Heart right ventricle (tissue), 16 donors: ENCODE results near the gene TRPV4. TPM values are rescaled to one million over a fixed set of nuclear protein-coding genes. Genes with fewer than 3 reads are reported as not detected.

ENCODE experiments used
- ATAC-seq, 8 donors: fragments of 200-7000 bp; cut with Tn5 transposase; one replicate each; pipeline ENCODE4 v1.9.1; 2020; ENCODE audit warnings: mild to moderate bottlenecking in 8 of 8, moderate library complexity in 8 of 8, moderate number of reproducible peaks in 1 of 8
- DNase-seq, 2 donors: peaks; one replicate each; pipeline ENCODE4 v3.0.0-alpha.2; 2020
- H3K27ac ChIP-seq, 10 donors: fragments of 200-600 bp; sonication (generic) in 2 of 10; one replicate each; pipeline versions ENCODE4 v1.5.0 to v1.8.0; 2020 to 2022; ENCODE audit warnings: mild to moderate bottlenecking in 3 of 10
- H3K27me3 ChIP-seq, 7 donors: fragments of 200-600 bp; one replicate each; pipeline ENCODE4 v1.8.0; 2021 to 2022; ENCODE audit warnings: mild to moderate bottlenecking in 2 of 7
- H3K36me3 ChIP-seq, 9 donors: fragments of 200-600 bp; sonication (generic) in 1 of 9; one replicate each; pipeline versions ENCODE4 v1.5.0 to v1.8.0; 2020 to 2022; ENCODE audit warnings: mild to moderate bottlenecking in 2 of 9
- H3K4me1 ChIP-seq, 9 donors: fragments of 200-600 bp; sonication (generic) in 1 of 9; one replicate each; pipeline versions ENCODE4 v1.5.0 to v1.8.0; 2020 to 2022; ENCODE audit warnings: mild to moderate bottlenecking in 4 of 9
- H3K4me3 ChIP-seq, 10 donors: fragments of 200-600 bp; sonication (generic) in 2 of 10; one replicate each; pipeline versions ENCODE4 v1.5.0 to v1.8.0; 2020 to 2022; ENCODE audit warnings: mild to moderate bottlenecking in 7 of 10, moderate library complexity in 2 of 10
- H3K9me3 ChIP-seq, 11 donors: fragments of 200-600 bp in 10 of 11; sonication (generic) in 2 of 11; one replicate each; pipeline versions ENCODE4 v1.5.0 to v1.8.0; 2013 to 2022; ENCODE audit warnings: mild to moderate bottlenecking in 2 of 11, control low read depth in 1 of 11, moderate library complexity in 1 of 11
- WGBS, 2 donors: extraction: QIAGEN DNeasy Blood & Tissue Kit; methylation state at CpG; one replicate each; pipeline ENCODE4 v1.1.7; 2013; ENCODE audit warnings: inconsistent platforms in 1 of 2; 5-methylcytosine and 5-hydroxymethylcytosine counted together
- intact Hi-C, 10 donors: fragments of 100-400 bp; cut with DNase I; formaldehyde crosslinking; loops; one replicate each; pipeline versions ENCODE4 v1.11.1 to v1.14.2; 2022
- polyA plus RNA-seq, 2 donors: library from polyadenylated mRNA; stranded (reverse); fragments of 200-250 nt; gene quantifications; one replicate each; pipeline ENCODE4 v1.2.3, GENCODE V29; 2013
- total RNA-seq, 10 donors: library from RNA; stranded (reverse); fragmentation: NEBNext Ultra II Directional in 3 of 10; extraction: Animal tissue kit (Norgen Biotek cat#: 25700) in 3 of 10; gene quantifications; one replicate each; pipeline versions ENCODE4 v1.2.1 to v1.2.4, GENCODE V29; 2021 to 2023
- TF ChIP-seq, protein P1 (sequence below), 9 donors: fragments of 200-600 bp; sonication (generic) in 2 of 9; IDR thresholded peaks; one replicate each; pipeline versions ENCODE4 v1.5.0 to v1.8.0; 2021 to 2022; ENCODE audit warnings: antibody characterized with exemption in 9 of 9, mild to moderate bottlenecking in 5 of 9, moderate library complexity in 1 of 9
- donor health status: Arrhythmogenic right ventricular cardiomyopathy.
- donor health status: ischemic (EF 13 %, LVEDD 7.1; RV severe dilation, severe dysfunction).
- donor health status: healthy with polysubstance abuse.
- donor health status: DM: no; HTN: yes; CAD: no.
- donor health status: DM: no; HTN: no; CAD: no.
- donor health status: ischemic (EF 25% LVEDD 6.9; RV normal size, moderate dysfunction).
- donor health status: ischemic (EF 25% LVEDD 5.7; RV mildly dilated, moderate dysfunction).
- donor health status: healthy.
- donor health status: DM: yes; HTN: yes; CAD: no.
- donor health status: Ischemic cardiomyopathy.
- donor health status: ischemic (EF 35%, LVEDD 5.7; RV mildly dilated, moderate dysfunction).
- donor health status: nonischemic (EF 11% LVEDD 7.7; RV severe dilation, severe dysfunction).
- donor health status: DM: yes; HTN: yes; CAD: no.
- donor health status: PGD.
- donor health status: ischemic (EF 29% LVEDD 5.4; RV normal size, mild dysfunction).
- donor health status: nonischemic (EF 23%, LVEDD 6.1; RV moderate dilation, normal function).

TRPV4 gene
- total and polyA plus RNA-seq, 12 donors: 0.07 to 1.0 (median 0.28) TPM; not detected in 2

- ATAC-seq (no peak), DNase-seq (no peak)
- Histone ChIP-seq H3K4me1 (no peaks in the 10 kb centered on the region), H3K27me3 (no peaks in the 10 kb centered on the region), H3K27ac (no peak overlapping the region), H3K36me3 (no peaks in the 10 kb centered on the region), H3K4me3 (no peak overlapping the region), H3K9me3 (peaks cover 0 to 20% (median 6%) of the 10 kb centered on the region in 11 donors)
- TF ChIP-seq, protein P1, sequence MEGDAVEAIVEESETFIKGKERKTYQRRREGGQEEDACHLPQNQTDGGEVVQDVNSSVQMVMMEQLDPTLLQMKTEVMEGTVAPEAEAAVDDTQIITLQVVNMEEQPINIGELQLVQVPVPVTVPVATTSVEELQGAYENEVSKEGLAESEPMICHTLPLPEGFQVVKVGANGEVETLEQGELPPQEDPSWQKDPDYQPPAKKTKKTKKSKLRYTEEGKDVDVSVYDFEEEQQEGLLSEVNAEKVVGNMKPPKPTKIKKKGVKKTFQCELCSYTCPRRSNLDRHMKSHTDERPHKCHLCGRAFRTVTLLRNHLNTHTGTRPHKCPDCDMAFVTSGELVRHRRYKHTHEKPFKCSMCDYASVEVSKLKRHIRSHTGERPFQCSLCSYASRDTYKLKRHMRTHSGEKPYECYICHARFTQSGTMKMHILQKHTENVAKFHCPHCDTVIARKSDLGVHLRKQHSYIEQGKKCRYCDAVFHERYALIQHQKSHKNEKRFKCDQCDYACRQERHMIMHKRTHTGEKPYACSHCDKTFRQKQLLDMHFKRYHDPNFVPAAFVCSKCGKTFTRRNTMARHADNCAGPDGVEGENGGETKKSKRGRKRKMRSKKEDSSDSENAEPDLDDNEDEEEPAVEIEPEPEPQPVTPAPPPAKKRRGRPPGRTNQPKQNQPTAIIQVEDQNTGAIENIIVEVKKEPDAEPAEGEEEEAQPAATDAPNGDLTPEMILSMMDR (IDR thresholded peaks at IDR 0.05): no peak
- intact Hi-C loops: loop anchor here in 1 of 10 donors (5.0 kb wide), 1 partner anchor 265 kb away; no protein-coding TSS in a partner anchor
- 85 to 92% methylated on average over 9 of the region's 9 CpGs for WGBS, 2 donors
Measured at GRCh38 chr12:109782326-109782703, 50.9 kb downstream of the TRPV4 start.

- WGBS, 2 donors: 83 to 84% methylated on average over 10 of the region's 10 CpGs
- no peaks in the 10 kb centered on the region for H3K36me3 ChIP-seq
- H3K9me3 ChIP-seq: peaks cover 0 to 20% (median 6%) of the 10 kb centered on the region in 11 donors
- intact Hi-C loops: loop anchor here in 1 of 10 donors (5.0 kb wide), 1 partner anchor 264 kb away; no protein-coding TSS in a partner anchor
- H3K27ac ChIP-seq: no peak overlapping the region
- H3K4me1 ChIP-seq: peaks cover 0 to 4% (median 0%) of the 10 kb centered on the region in 9 donors
- ATAC-seq (no peak), DNase-seq (no peak)
- H3K4me3 ChIP-seq: no peak overlapping the region
- TF ChIP-seq, protein P1 (IDR thresholded peaks at IDR 0.05): no peak
- no peaks in the 10 kb centered on the region for H3K27me3 ChIP-seq
Measured at GRCh38 chr12:109781668-109782325, 51.4 kb downstream of the TRPV4 start.

DNA sequence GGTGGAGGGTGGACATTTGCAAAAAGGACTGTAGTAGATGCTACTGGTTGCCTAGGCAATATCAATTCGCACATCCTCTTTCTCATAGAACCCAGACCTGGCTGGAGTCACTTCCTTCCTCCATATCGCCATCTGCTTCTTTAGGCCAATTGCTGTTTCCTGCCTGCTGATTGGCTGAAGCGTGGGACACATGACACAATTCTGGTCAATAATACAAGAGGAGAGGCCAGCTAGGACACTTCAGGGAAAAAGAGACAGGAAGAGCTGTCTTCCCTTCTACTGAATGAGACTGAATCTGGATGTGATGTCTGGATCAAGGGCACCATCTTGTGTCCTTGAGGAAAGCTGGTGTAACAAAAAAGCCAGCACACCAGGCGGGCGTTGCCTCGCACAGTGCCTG lies 53.8 kb downstream of the TRPV4 start:
- Histone ChIP-seq H3K36me3 (no peaks in the 10 kb centered on the region), H3K4me1 (peaks cover 0 to 6% (median 0%) of the 10 kb centered on the region in 9 donors), H3K27ac (no peak overlapping the region), H3K9me3 (peaks cover 0 to 20% (median 6%) of the 10 kb centered on the region in 11 donors), H3K4me3 (no peak overlapping the region), H3K27me3 (no peaks in the 10 kb centered on the region)
- intact Hi-C loops: loop anchor here in 7 of 10 donors (5.0 to 10.0 kb wide), 8 partner anchors 62 to 357 kb away; partner anchors contain the start of gene FAM222A (in 2 of the 7)
- ATAC-seq (no peak), DNase-seq (no peak)
- 85 to 86% methylated on average over 6 of the region's 6 CpGs for WGBS, 2 donors
- TF ChIP-seq, protein P1 (IDR thresholded peaks at IDR 0.05): no peak

GRCh38 chr12:109778684-109779083 lies 54.5 kb downstream of the TRPV4 start:
- TF ChIP-seq, protein P1 (IDR thresholded peaks at IDR 0.05): no peak
- Histone ChIP-seq H3K27ac (no peak overlapping the region), H3K4me3 (no peak overlapping the region), H3K36me3 (no peaks in the 10 kb centered on the region), H3K4me1 (peaks cover 0 to 6% (median under 1%) of the 10 kb centered on the region in 9 donors), H3K9me3 (peaks cover 0 to 20% (median 6%) of the 10 kb centered on the region in 11 donors), H3K27me3 (no peaks in the 10 kb centered on the region)
- WGBS, 2 donors: 53 to 98% methylated on average over 1 of the region's 1 CpG
- DNase-seq (no peak), ATAC-seq (no peak)
- intact Hi-C loops: loop anchor here in 7 of 10 donors (5.0 to 10.0 kb wide), 8 partner anchors 61 to 356 kb away; partner anchors contain the start of gene FAM222A (in 2 of the 7)
